ENCODE measurements around the gene PSMB2. TPM values are rescaled to one million over a fixed set of nuclear protein-coding genes. Genes with fewer than 3 reads are reported as not detected.

The PSMB2 gene
- total RNA-seq, 2 donors from 2014 or later, result 27.4 to 30.5 TPM

Other genes with a start within 250 kb of the PSMB2 start
- gene KIAA0319L, start 84.1 kb downstream of the PSMB2 start, total RNA-seq, result 10 to 100 TPM; 58.8 to 79.0 TPM
- gene NCDN, start 83.7 kb downstream of the PSMB2 start, total RNA-seq, result 10 to 100 TPM; 23.8 to 26.2 TPM
- 1 to 10 TPM; 3.2 to 4.5 TPM for gene TFAP2E, start 68.2 kb downstream of the PSMB2 start, total RNA-seq
- 1 to 10 TPM; 5.7 to 9.9 TPM for gene C1orf216, start 77.4 kb upstream of the PSMB2 start, total RNA-seq
- gene CLSPN, start 128.5 kb upstream of the PSMB2 start, total RNA-seq, result 1 to 10 TPM in 1 of 2 donors, under 1 TPM in 1; 0.90 to 1.5 TPM
- 10 to 100 TPM; 20.7 to 23.3 TPM for gene AGO4, start 166.5 kb upstream of the PSMB2 start, total RNA-seq
- gene AGO1, start 241.7 kb upstream of the PSMB2 start, total RNA-seq, result 10 to 100 TPM; 23.3 to 25.3 TPM